GM19351 (cell line): ENCODE measurements around the gene TMEM132A.

ENCODE experiments used
- ATAC-seq: cut with Tn5 transposase; IDR thresholded peaks from one replicate; pipeline ENCODE4 v1.9.1; 2021; ENCODE audit warnings: mild to moderate bottlenecking, moderate library complexity; ENCODE audit not compliant: unreplicated experiment

The TMEM132A gene

DNA sequence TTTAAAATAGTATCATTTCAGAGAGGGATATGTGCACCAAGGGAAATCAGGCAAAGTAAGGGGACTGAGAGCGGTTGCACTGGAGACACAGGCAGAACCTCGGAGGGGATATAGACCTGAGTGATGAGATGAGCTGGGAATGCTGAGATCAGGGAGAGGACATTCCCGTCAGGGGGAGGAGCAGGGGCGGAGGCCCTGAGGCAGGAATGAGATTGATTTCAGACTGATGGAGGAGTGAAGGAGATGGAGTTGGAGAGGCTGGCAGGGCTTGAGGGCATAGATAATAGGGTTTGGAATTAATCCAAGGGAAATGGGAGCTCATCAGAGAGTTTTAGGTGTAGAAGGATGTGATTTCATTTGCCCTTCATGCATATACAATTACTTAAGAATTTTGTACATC is 60.4 kb downstream of the TMEM132A start:
- ATAC-seq: no peak

DNA sequence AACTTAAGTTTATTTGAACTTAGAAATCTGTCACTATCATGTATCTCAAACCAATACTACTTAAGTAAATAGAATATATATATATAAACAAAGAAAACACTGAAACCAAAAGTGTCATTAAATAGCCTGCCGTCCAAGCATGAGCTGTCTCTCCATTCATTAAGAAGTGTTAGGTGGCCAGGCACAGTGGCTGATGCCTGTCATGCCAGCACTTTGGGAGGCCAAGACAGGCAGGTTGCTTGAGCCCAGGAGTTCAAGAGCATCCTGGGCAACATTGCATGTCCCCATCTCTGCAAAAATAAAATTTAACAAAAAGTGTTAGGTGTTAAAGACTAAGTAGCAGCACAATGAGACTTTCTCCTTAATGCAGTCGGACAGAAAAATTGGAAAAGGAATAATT is 61.2 kb downstream of the TMEM132A start:
- ATAC-seq: no peak

DNA sequence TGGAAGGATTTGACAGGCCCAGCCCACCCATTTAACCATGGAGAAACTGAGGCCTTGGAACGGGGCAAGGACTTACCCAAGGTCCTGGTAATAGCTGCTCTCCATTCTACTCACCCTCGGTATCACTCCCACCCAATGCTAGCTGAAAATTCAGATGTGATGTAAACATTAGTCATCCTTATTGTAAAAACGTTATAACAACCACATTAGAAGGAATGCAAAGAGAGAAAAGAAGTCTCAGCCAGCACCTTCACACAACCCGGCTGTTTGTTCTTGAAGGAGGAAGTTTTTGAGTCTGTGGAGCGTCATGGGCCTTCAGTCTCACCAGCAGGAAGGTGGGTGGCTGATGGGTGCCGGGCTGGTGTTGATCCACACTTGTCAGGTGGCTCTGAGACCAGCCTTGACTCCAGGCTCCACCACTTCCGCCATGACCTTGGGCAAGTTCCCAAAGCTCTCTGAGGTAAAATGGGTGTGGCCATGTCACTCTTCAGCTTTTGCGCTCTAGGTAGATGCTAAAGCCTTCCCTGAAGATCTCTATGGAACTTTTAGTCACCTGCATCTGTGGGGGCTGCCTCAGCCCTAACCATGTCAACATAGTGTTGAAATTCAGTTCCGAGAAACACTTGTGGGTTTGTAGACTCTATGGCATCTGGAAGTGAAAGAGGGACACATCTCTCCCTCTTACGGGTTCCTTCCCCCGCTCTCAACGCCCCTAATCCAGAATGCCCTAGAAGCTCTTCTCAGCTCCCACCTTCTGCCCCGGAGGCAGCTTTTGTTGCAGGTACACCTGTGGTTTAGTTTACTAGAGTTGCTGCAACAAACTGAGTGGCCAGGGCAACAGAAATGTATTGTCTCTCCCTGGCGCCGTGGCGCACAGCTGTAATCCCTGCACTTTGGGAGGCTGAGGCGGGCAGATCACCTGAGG is 62.0 kb downstream of the TMEM132A start:
- no peak for ATAC-seq
